HG03558 (cell line): ENCODE measurements around the gene SEMA6B.
"Not testable (repeated sequence)": the region's sequence is repeated elsewhere in the genome, so short reads cannot be mapped to it uniquely, and the experiment has no call there.

Experiments
- ATAC-seq: cut with Tn5 transposase; IDR thresholded peaks from one replicate; pipeline ENCODE4 v1.9.1; 2021; ENCODE audit warnings: moderate number of reproducible peaks; ENCODE audit not compliant: unreplicated experiment; ENCODE audit errors: extremely low read depth

The SEMA6B gene

GRCh38 chr19:4575267-4576015, 16.0 kb upstream of the SEMA6B start:
- no peak for ATAC-seq

GRCh38 chr19:4573682-4574081, 14.2 kb upstream of the SEMA6B start:
- no peak for ATAC-seq

GRCh38 chr19:4571305-4571917, 11.9 kb upstream of the SEMA6B start:
- no peak for ATAC-seq

- ATAC-seq = no peak
Measured at GRCh38 chr19:4570916-4571304, 11.4 kb upstream of the SEMA6B start.

GRCh38 chr19:4570402-4570801, 10.9 kb upstream of the SEMA6B start:
- no peak for ATAC-seq

- no peak for ATAC-seq
Measured at GRCh38 chr19:4568886-4569285, 9.4 kb upstream of the SEMA6B start.

GRCh38 chr19:4567584-4568071, 8.1 kb upstream of the SEMA6B start:
- no peak for ATAC-seq

- no peak for ATAC-seq
Measured at GRCh38 chr19:4566402-4567051, 7.0 kb upstream of the SEMA6B start.

GRCh38 chr19:4563562-4563961, 4.1 kb upstream of the SEMA6B start:
- not testable (repeated sequence) for ATAC-seq

GRCh38 chr19:4562085-4562484, 2.6 kb upstream of the SEMA6B start:
- not testable (repeated sequence) for ATAC-seq

GRCh38 chr19:4557971-4558941, 1.2 kb downstream of the SEMA6B start:
- no peak for ATAC-seq

GRCh38 chr19:4557144-4557970, 2.1 kb downstream of the SEMA6B start:
- no peak for ATAC-seq

GRCh38 chr19:4556597-4557127, 2.8 kb downstream of the SEMA6B start:
- ATAC-seq = no peak

GRCh38 chr19:4555657-4556561, 3.6 kb downstream of the SEMA6B start:
- ATAC-seq = no peak

- no peak for ATAC-seq
Measured at GRCh38 chr19:4554717-4555116, 4.8 kb downstream of the SEMA6B start.

- ATAC-seq = no peak
Measured at GRCh38 chr19:4553775-4554174, 5.7 kb downstream of the SEMA6B start.

GRCh38 chr19:4553092-4553695, 6.3 kb downstream of the SEMA6B start:
- ATAC-seq = no peak

GRCh38 chr19:4552525-4552819, 7.0 kb downstream of the SEMA6B start:
- ATAC-seq = no peak
